DOHH2 (cell line): ENCODE results near the gene ITGA1.

Experiments used
- H3F3A ChIP-seq: fragments of 200-600 bp; sonication (generic), shearing (Covaris generic); 2 replicates; pipeline ENCODE4 v1.6.0; 2016; ENCODE audit warnings: antibody characterized with exemption, mild to moderate bottlenecking; ENCODE audit not compliant: control insufficient read depth, insufficient read depth
- H3K27ac ChIP-seq: fragments of 200-600 bp; sonication (generic); 2 replicates; pipeline ENCODE4 v1.5.1; 2014; ENCODE audit warnings: low read depth, mild to moderate bottlenecking, low read length, moderate library complexity
- H3K27me3 ChIP-seq: fragments of 200-600 bp; sonication (generic); 2 replicates; pipeline ENCODE4 v1.6.1; 2014; ENCODE audit warnings: mild to moderate bottlenecking, low read length, mixed read lengths; ENCODE audit not compliant: control insufficient read depth
- H3K36me3 ChIP-seq: fragments of 200-600 bp; sonication (generic); 2 replicates; pipeline ENCODE4 v1.6.1; 2014; ENCODE audit warnings: mild to moderate bottlenecking, low read length, moderate library complexity, mixed read lengths; ENCODE audit not compliant: control insufficient read depth
- H3K4me1 ChIP-seq: fragments of 200-600 bp; sonication (generic); 2 replicates; pipeline ENCODE4 v1.6.1; 2014; ENCODE audit warnings: mild to moderate bottlenecking, low read length, mixed read lengths; ENCODE audit not compliant: control insufficient read depth
- H3K4me2 ChIP-seq: fragments of 200-600 bp; sonication (generic); 2 replicates; pipeline ENCODE4 v1.6.0; 2014; ENCODE audit warnings: mild to moderate bottlenecking, low read length, moderate library complexity
- H3K4me3 ChIP-seq: fragments of 200-600 bp; sonication (generic); 2 replicates; pipeline ENCODE4 v1.5.1; 2014; ENCODE audit warnings: mild to moderate bottlenecking, low read length, mixed read lengths
- H3K79me2 ChIP-seq: fragments of 200-600 bp; sonication (generic); 2 replicates; pipeline ENCODE4 v1.6.1; 2014; ENCODE audit warnings: mild to moderate bottlenecking, low read length, mixed read lengths; ENCODE audit not compliant: control insufficient read depth
- H3K9me2 ChIP-seq: fragments of 200-600 bp; sonication (generic); replicated peaks from 2 replicates; pipeline ENCODE4 v1.6.1; 2014; ENCODE audit warnings: mild to moderate bottlenecking, low read length, mixed read lengths; ENCODE audit not compliant: control insufficient read depth
- H3K9me3 ChIP-seq: fragments of 200-600 bp; sonication (generic); 2 replicates; pipeline ENCODE4 v1.6.1; 2014; ENCODE audit warnings: antibody characterized with exemption, low read length, mixed read lengths; ENCODE audit not compliant: control insufficient read depth, insufficient read depth
- H4K20me1 ChIP-seq: fragments of 200-600 bp; sonication (generic); 2 replicates; pipeline ENCODE4 v1.6.0; 2014; ENCODE audit warnings: low read depth, mild to moderate bottlenecking, antibody characterized with exemption, low read length, moderate library complexity; ENCODE audit not compliant: control insufficient read depth, insufficient read depth
- CTCF ChIP-seq: fragments of 200-600 bp; sonication (generic); IDR thresholded peaks from one replicate; pipeline ENCODE4 v1.5.1; 2014; ENCODE audit warnings: antibody characterized with exemption, mild to moderate bottlenecking, low read depth, low read length; ENCODE audit not compliant: poor library complexity, severe bottlenecking
- EZH2phosphoT487 ChIP-seq: fragments of 200-600 bp; sonication (generic); IDR thresholded peaks from 2 replicates; pipeline ENCODE4 v1.6.1; 2017; ENCODE audit warnings: borderline replicate concordance, mild to moderate bottlenecking, antibody characterized with exemption, low read length, moderate library complexity, mixed read lengths

The ITGA1 gene

GRCh38 chr5:52910071-52910470 lies 122.4 kb downstream of the ITGA1 start:
- H3K27me3 ChIP-seq = no peaks in the 10 kb centered on the region
- H3K4me3 ChIP-seq = no peak overlapping the region
- no peaks in the 10 kb centered on the region for H3K36me3 ChIP-seq
- no peak for TF ChIP-seq CTCF
- H4K20me1 ChIP-seq = no peaks in the 10 kb centered on the region
- H3K9me3 ChIP-seq = no peaks in the 10 kb centered on the region
- H3K79me2 ChIP-seq = no peaks in the 10 kb centered on the region
- no peaks in the 10 kb centered on the region for H3K4me1 ChIP-seq
- no peak overlapping the region for H3K4me2 ChIP-seq
- peaks cover 7% of the 10 kb centered on the region; the same call in 1 of the 2 replicates for H3F3A ChIP-seq
- no peak overlapping the region for H3K27ac ChIP-seq
- H3K9me2 ChIP-seq = no peaks in the 10 kb centered on the region

- H3K36me3 ChIP-seq = no peaks in the 10 kb centered on the region
- no peaks in the 10 kb centered on the region for H3K9me3 ChIP-seq
- no peaks in the 10 kb centered on the region for H3K79me2 ChIP-seq
- H3K4me3 ChIP-seq = peak overlapping the region; percentile 60
- peak overlapping the region; percentile 65 for H3K4me2 ChIP-seq
- no peak overlapping the region for H3K27ac ChIP-seq
- no peaks in the 10 kb centered on the region for H4K20me1 ChIP-seq
- H3F3A ChIP-seq = peaks cover 7% of the 10 kb centered on the region; the same call in 1 of the 2 replicates
- H3K4me1 ChIP-seq = peaks cover 6% of the 10 kb centered on the region
- TF ChIP-seq CTCF = peak; percentile 86
- TF ChIP-seq EZH2phosphoT487 = no peak
- no peaks in the 10 kb centered on the region for H3K27me3 ChIP-seq
- H3K9me2 ChIP-seq = no peaks in the 10 kb centered on the region
Measured at GRCh38 chr5:52915176-52915875, 127.6 kb downstream of the ITGA1 start.

GRCh38 chr5:52920929-52921328 lies 133.2 kb downstream of the ITGA1 start:
- Histone ChIP-seq H3K36me3 (no peaks in the 10 kb centered on the region), H3K4me2 (no peak overlapping the region), H3K27me3 (no peaks in the 10 kb centered on the region; the same call in 1 of the 2 replicates), H3K9me3 (no peaks in the 10 kb centered on the region), H3K4me1 (no peaks in the 10 kb centered on the region), H4K20me1 (no peaks in the 10 kb centered on the region), H3K27ac (no peak overlapping the region), H3F3A (no peaks in the 10 kb centered on the region), H3K4me3 (no peak overlapping the region), H3K79me2 (no peaks in the 10 kb centered on the region), H3K9me2 (no peaks in the 10 kb centered on the region)
- no peak for TF ChIP-seq EZH2phosphoT487
- no peak for TF ChIP-seq CTCF
